Prostate gland (tissue), 2 donors: ENCODE results near the gene RALA.

Source experiments
- POLR2A ChIP-seq: fragments of 450-650 bp; IDR thresholded peaks from one replicate; pipeline ENCODE4 v1.6.1; 2016; ENCODE audit warnings: antibody characterized with exemption, mild to moderate bottlenecking
- POLR2AphosphoS5 ChIP-seq: sonication (generic); formaldehyde crosslinking; IDR thresholded peaks from one replicate; pipeline ENCODE4 v1.6.1; 2017; ENCODE audit warnings: antibody characterized with exemption
- TF ChIP-seq, protein P1 (sequence below), 4 experiments: fragments of 200-600 bp in 2 of 4; fragments of 450-650 bp in 2 of 4; sonication (generic) in 2 of 4; IDR thresholded peaks; 1 replicate in 3 of 4; 2 replicates in 1 of 4; pipeline ENCODE4 v1.5.1; 2016 to 2019; ENCODE audit warnings: antibody characterized with exemption in 4 of 4, mild to moderate bottlenecking in 2 of 4, moderate library complexity in 2 of 4

DNA sequence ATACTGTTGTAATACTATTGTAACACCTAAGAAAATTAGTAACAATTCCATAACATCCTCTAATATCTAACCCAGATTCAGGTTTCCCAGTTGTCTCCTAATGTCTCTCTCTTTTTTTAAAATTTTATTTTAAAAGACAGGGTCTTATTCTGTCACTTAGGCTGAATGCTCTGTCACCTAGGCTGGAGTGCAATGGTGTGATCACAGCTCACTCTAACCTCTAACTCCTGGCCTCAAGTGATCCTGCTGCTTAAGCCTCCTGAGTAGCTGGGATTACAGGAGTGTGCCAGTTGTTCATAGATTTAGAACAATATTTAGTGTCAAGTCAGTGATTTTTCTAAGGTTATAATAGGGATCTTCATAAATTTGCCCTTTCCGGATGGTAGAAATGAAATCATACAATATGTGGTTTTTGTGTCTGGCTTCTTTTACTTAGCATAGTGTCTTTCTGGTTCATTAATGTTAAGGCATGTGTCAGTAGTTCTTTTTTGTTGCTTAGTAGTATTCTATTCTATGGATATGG is 14.7 kb downstream of the RALA start:
- TF ChIP-seq, protein P1, sequence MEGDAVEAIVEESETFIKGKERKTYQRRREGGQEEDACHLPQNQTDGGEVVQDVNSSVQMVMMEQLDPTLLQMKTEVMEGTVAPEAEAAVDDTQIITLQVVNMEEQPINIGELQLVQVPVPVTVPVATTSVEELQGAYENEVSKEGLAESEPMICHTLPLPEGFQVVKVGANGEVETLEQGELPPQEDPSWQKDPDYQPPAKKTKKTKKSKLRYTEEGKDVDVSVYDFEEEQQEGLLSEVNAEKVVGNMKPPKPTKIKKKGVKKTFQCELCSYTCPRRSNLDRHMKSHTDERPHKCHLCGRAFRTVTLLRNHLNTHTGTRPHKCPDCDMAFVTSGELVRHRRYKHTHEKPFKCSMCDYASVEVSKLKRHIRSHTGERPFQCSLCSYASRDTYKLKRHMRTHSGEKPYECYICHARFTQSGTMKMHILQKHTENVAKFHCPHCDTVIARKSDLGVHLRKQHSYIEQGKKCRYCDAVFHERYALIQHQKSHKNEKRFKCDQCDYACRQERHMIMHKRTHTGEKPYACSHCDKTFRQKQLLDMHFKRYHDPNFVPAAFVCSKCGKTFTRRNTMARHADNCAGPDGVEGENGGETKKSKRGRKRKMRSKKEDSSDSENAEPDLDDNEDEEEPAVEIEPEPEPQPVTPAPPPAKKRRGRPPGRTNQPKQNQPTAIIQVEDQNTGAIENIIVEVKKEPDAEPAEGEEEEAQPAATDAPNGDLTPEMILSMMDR (IDR thresholded peaks at IDR 0.05) = no peak
- no peak for TF ChIP-seq POLR2AphosphoS5
- no peak for TF ChIP-seq POLR2A
